Neuron (in vitro differentiated cells): ENCODE data around the gene UMPS.
"Not testable (repeated sequence)": the region's sequence is repeated elsewhere in the genome, so short reads cannot be mapped to it uniquely, and the experiment has no call there.

ENCODE experiments used
- H2AFZ ChIP-seq: one replicate; pipeline ENCODE4 v1.6.1; 2013; ENCODE audit warnings: low read depth, mild to moderate bottlenecking, inconsistent platforms, low read length, moderate library complexity
- H3K27me3 ChIP-seq: one replicate; pipeline ENCODE4 v1.6.1; 2013; ENCODE audit warnings: low read length; ENCODE audit not compliant: insufficient read depth
- H3K36me3 ChIP-seq: one replicate; pipeline ENCODE4 v1.6.1; 2013; ENCODE audit warnings: low read length; ENCODE audit not compliant: insufficient read depth
- H3K4me1 ChIP-seq: one replicate; pipeline ENCODE4 v1.6.1; 2013; ENCODE audit warnings: low read length; ENCODE audit not compliant: insufficient read depth
- H3K4me3 ChIP-seq: 2 replicates; pipeline ENCODE4 v1.5.1; 2013; ENCODE audit warnings: mild to moderate bottlenecking, low read length, moderate library complexity
- H3K9me3 ChIP-seq: one replicate; pipeline ENCODE4 v1.6.1; 2013; ENCODE audit warnings: low read length

UMPS gene

DNA sequence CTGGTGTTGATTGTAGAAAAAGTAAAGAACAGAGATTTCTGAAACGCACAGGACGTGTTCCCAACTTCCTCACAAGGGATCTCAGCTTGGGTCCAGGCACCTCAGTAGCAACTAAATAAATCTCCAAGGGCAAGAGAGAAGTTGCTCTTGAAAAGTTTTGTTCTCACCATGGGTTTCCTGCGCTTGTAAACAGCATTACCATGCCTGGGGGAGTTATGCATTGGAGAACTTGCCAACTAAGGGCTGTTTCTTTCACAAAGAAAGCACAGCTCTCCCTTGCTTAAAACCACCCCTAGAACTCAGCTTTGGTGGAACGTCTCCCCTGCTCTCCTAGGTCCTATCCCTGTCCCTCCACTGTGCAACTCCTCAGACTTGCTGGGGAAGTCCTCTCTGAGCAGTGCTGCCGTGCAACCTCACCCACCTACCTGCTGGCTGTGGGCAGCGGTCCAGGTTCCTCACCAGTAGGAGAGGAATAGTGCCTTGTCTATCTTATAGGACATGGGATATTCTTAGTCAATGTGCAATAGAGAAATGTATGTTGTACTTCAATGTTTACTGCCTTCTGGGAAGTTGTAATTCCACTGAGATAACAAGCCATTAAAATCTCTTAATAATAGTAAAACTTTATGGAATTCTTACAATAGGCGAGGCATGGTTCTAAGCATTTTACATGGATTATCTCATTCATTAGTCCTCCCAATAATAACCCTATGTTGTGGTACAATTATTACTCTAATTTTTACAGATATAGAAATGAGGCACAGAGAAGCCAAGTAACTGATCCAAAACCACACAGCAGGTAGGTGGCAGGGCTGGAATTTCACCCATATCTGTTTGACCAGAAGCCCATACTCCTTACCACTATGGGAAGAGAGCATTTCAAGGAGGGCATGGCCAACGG, 51.5 kb downstream of the UMPS start:
- Histone ChIP-seq H3K36me3 (no peaks in the 10 kb centered on the region), H3K27me3 (no peaks in the 10 kb centered on the region), H2AFZ (no peak overlapping the region), H3K9me3 (no peaks in the 10 kb centered on the region), H3K4me3 (no peak overlapping the region), H3K4me1 (peaks cover 15% of the 10 kb centered on the region)

DNA sequence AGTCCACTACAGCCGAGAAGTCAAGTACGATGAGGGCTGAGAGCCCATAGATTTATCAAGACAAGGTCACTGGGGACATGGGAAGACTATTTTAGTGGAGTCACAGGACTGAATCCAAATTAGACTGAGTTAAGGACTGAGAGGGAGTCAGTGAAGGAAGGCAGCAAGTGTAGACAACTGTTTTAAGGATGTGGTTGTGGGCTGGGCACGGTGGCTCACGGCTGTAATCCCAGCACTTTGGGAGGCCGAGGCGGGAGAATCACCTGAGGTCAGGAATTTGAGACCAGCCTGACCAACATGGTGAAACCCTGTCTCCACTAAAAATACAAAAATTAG, 52.1 kb downstream of the UMPS start:
- H2AFZ ChIP-seq, H3K9me3 ChIP-seq, H3K36me3 ChIP-seq, H3K4me3 ChIP-seq, H3K27me3 ChIP-seq: not testable (repeated sequence)
- peaks cover 15% of the 10 kb centered on the region for H3K4me1 ChIP-seq

DNA sequence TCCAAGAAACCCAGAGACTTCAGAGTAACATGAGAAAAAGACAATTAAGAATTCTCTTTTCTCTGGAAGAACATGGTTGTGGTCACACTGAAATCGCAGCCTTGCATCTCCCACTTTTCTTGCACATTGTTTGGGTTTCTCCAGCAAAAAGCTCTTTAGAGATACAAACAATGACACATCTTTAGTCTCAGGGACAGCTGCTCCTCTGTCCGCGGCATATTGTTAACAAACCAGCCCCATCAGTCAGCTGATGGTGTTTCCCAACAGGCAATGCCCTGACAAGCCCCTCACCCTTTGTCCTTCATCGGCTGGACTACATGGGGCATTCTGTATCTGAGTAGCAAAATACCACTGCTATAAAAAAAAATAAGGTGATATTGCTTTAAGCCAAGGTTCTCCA, 53.4 kb downstream of the UMPS start:
- Histone ChIP-seq H3K4me3 (no peak overlapping the region), H3K36me3 (no peaks in the 10 kb centered on the region), H3K27me3 (no peaks in the 10 kb centered on the region), H3K9me3 (no peaks in the 10 kb centered on the region), H3K4me1 (peaks cover 15% of the 10 kb centered on the region), H2AFZ (peak overlapping the region; percentile 85)

DNA sequence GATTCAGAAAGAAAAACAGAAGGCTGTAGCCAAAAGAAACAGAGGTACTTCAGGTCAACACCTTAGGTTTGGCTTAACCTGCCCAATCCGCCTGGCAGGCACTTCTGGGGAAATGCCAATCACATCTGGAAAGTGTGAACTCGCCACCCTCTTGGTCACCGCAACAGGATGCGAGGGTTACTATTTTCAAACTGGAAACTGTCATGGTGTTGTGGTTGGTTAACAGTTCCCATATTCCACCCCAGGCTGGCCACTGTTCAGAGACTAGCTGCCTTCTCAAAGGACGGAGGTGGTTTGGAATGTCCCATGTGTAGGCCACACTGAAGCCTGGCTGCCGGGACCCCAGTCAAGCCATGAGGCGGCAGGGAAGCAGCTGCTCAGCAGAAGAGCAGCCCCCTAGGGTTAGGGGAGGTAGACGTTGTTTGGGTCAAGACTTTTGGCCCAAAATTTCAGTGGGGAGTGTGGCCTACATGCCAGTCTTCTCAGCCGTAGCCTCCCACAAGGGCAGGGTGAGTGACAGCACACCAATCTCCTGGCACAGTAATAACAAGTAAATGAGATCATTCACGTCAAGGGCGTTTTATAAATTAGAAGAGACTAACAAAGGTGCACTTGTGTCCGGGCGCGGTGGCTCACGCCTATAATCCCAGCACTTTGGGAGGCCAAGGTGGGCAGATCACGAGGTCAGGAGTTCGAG, 54.6 kb downstream of the UMPS start:
- Histone ChIP-seq H2AFZ (no peak overlapping the region), H3K36me3 (no peaks in the 10 kb centered on the region), H3K9me3 (no peaks in the 10 kb centered on the region), H3K4me1 (peaks cover 15% of the 10 kb centered on the region), H3K4me3 (no peak overlapping the region), H3K27me3 (no peaks in the 10 kb centered on the region)

DNA sequence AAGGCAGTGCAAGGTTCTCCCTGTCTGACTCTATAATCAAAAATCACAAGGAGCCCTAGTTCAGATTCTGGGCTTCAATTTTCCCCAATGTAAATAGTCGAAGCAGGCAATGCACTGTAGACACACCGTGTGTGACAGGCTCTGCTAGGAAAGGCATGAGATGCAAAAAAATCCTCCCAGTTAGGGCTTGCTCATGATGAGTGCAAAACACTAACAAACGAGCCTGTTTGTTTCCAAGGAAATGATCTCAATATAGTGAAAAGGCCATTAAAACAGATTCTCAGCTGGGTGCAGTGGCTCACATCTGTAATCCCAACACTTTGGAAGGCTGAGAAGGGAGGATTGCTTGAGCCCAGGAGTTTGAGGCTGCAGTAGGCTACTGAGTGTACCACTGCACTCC, 55.7 kb downstream of the UMPS start:
- H3K36me3 ChIP-seq = no peaks in the 10 kb centered on the region
- H3K4me1 ChIP-seq = peaks cover 12% of the 10 kb centered on the region
- no peaks in the 10 kb centered on the region for H3K27me3 ChIP-seq
- H3K9me3 ChIP-seq = no peaks in the 10 kb centered on the region
- H3K4me3 ChIP-seq = no peak overlapping the region
- no peak overlapping the region for H2AFZ ChIP-seq

DNA sequence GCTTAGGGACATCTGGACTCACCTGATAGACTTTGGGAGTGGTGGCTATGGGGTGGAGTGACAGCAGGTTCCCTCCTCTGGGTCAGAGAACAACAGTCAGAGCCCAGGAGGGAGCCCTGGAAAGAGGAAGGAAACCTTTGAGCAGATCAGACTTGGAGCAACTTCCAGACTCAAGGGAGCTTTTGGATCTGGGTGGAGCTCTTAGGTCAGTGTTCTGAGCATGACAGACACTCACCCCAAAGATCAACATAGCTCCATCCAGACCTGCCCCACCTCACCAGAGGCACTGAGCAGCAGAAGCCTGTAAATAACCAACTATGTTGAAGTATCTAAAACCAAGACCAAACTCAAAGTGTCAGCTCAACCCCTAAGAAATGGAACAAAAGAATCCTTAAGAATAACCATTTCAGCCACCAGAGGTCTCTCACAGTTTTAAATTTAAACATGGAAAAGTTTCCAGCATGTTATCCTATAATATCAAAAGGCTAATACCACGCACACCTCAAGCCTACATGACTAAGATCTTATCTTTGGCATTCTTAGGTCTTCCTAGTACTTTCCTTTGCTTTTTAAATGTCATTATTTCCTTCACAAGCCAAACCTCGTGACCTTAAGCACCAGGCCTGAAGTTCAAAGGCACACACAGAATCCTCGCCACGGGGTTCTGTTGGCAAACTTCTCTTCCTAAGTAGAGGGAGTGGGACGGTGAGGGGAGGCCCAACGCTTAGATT, 56.4 kb downstream of the UMPS start:
- no peaks in the 10 kb centered on the region for H3K36me3 ChIP-seq

DNA sequence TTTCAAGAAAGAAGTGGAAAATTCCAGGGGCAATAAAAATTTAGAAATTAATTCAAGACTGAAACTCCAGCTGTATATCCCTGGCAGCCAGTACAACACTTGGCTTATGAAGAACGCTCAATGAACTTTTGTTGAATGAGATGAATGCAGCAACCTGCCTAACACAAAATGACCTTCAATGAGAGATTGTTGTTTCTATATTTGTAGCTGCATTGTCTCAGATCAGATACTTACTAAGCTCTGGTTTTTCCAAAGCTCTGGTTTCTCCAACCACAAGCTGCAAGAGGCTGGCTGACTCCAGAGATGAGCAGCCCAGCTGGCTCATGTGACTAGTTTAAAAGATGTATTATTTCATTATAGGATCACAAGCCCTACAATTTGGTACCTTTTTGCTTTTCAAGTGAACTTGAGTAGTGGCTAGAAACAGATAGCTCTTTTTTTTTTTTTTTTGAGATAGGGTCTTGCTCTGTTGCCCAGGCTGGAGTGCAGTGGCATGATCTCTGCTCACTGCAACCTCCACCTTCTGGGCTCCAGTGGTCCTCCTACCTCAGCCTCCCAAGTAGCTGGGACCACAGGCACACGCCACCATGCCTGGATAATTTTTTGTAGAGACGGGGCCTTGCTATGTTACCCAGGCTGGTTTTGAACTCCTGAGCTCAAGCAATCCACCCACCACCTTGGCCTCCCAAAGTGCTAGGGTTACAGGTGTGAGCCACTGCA, 57.4 kb downstream of the UMPS start:
- Histone ChIP-seq H3K36me3 (no peaks in the 10 kb centered on the region), H3K4me3 (no peak overlapping the region), H2AFZ (no peak overlapping the region), H3K27me3 (no peaks in the 10 kb centered on the region), H3K9me3 (no peaks in the 10 kb centered on the region), H3K4me1 (peaks cover 10% of the 10 kb centered on the region)

More for the DNA sequence above, 56.4 kb downstream of the UMPS start:
- no peaks in the 10 kb centered on the region for H3K27me3 ChIP-seq
- no peaks in the 10 kb centered on the region for H3K9me3 ChIP-seq
- H3K4me1 ChIP-seq = peaks cover 10% of the 10 kb centered on the region
- no peak overlapping the region for H2AFZ ChIP-seq
- no peak overlapping the region for H3K4me3 ChIP-seq

DNA sequence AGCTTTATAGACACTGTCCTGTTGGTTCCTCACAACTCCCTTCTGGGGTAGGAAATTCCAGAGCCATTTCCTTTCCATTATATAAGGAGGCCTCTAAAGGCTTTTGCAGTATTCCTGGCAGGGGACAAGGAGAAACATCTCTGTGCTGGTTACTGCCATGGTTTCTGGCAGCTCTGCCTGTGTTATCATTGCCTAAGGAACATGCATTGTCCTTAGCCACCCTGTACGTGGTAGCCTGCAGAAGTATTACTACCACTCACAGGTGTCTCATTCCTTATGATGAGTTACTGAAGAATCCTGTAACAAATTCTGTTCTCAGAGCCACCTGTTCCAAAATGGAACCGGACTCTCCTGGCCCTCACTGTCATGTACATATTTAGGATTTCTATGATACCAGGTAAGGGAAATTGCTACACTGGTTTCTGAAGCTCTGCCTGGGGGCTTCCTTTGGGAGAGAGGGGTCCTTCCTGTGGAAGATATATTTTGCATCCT, 58.0 kb downstream of the UMPS start:
- H3K36me3 ChIP-seq = no peaks in the 10 kb centered on the region

DNA sequence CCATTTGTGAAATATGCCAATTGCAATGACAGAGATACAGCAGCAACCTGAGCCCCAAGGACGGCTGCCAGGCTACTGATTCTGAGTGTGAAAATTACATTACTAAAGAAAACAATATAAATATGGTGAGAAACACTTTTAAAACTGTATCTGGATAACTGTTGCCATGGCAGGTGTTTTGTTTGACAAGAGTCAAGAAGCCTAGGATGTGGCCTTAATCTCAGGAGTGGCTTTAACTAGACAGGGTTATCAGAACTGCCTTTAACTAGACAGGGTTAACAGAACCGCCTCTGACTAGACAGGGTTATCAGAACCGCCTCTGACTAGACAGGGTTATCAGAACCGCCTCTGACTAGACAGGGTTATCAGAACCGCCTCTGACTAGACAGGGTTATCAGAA, 58.9 kb downstream of the UMPS start:
- not testable (repeated sequence) for H3K4me1 ChIP-seq, H3K9me3 ChIP-seq, H3K27me3 ChIP-seq, H2AFZ ChIP-seq, H3K36me3 ChIP-seq, H3K4me3 ChIP-seq

More for the DNA sequence above, 58.0 kb downstream of the UMPS start:
- Histone ChIP-seq H3K4me3 (no peak overlapping the region), H3K4me1 (peaks cover 8% of the 10 kb centered on the region), H3K9me3 (no peaks in the 10 kb centered on the region), H2AFZ (no peak overlapping the region), H3K27me3 (no peaks in the 10 kb centered on the region)

DNA sequence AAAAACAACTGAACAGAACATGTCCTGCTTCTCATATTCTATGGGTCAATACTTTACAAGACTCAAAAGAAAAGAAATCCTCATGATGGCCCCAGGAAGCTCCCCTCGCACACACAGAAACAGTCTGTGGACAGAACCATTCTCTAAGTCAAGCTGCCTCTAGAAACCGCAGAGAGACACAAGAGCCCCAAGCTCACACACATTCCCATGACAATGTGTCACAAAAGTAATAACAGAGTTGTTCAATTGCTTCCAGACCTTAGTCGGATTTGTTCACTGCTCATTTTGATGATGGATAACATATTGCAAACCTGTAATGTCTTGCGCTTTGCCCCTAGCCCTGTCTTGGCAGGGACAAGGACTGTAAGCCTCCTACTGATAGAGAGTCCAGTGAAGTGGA, 60.9 kb downstream of the UMPS start:
- no peaks in the 10 kb centered on the region for H3K4me1 ChIP-seq
- H3K4me3 ChIP-seq = no peak overlapping the region
- no peaks in the 10 kb centered on the region for H3K36me3 ChIP-seq
- H2AFZ ChIP-seq = no peak overlapping the region
- no peaks in the 10 kb centered on the region for H3K27me3 ChIP-seq
- H3K9me3 ChIP-seq = no peaks in the 10 kb centered on the region

DNA sequence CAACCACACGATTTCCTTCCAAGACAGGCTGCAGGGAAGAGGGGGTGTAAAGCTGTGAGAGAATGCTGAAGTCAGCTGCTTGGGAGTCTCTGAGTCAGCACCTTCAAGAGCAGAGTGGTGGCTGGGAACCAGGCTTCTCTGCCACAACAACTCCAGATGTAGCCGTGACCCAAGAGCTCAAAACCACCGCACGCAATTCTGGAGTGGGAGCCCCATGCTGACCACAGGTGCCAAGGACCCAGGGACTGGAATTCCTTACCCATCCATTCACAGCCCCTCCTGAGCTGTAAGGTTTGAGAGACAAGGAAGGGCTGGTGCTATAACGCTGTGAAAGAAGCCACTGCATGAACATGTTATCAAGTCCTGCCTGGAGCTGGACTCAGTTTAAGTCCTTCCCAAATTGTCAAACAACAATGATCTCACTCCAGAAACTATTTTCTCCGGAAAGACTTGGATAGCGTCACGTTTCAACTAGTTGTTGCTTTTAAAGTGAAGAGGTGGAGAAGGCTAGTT, 61.4 kb downstream of the UMPS start:
- H3K4me3 ChIP-seq = no peak overlapping the region
- H3K27me3 ChIP-seq = no peaks in the 10 kb centered on the region
- no peak overlapping the region for H2AFZ ChIP-seq
- H3K36me3 ChIP-seq = no peaks in the 10 kb centered on the region
- no peaks in the 10 kb centered on the region for H3K9me3 ChIP-seq
- no peaks in the 10 kb centered on the region for H3K4me1 ChIP-seq

DNA sequence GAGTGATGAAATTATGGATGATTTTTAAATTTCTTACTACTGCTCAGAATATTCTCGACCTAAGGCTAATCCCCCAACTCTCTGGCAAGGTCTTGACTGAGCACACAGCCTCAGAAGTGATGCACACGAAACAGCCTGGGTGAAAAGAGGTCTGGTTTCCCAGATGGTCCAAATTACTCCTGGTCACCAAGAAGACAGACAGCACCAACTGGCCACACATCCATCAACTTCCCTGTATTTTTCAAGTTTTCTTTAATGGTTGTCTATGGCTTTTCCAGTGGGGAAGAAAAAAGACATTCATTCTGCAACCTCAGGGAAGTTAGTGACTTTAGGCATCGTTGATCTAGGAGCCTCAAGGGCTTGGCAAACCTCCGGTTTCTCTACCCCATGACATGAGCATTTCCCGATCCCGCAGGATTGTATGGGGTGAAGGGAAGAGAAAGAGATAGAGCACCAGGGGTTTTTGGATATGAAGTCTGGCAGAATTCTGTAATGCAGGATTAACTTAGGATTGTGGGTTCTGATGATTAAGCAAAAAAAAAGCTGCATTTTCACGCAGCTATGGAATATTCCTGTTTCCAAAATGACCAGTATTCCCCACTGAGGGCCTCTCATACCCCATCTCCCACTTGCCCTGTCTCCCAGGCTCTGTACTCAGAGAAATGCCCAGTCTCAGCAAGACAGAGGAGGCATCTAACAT, 62.2 kb downstream of the UMPS start:
- H3K4me1 ChIP-seq = no peaks in the 10 kb centered on the region
- no peak overlapping the region for H2AFZ ChIP-seq
- H3K36me3 ChIP-seq = no peaks in the 10 kb centered on the region
- no peak overlapping the region for H3K4me3 ChIP-seq
- no peaks in the 10 kb centered on the region for H3K27me3 ChIP-seq
- H3K9me3 ChIP-seq = no peaks in the 10 kb centered on the region
